ACHN (cell line): ENCODE results near the gene ABHD4.
"Not testable (repeated sequence)": the region's sequence is repeated elsewhere in the genome, so short reads cannot be mapped to it uniquely, and the experiment has no call there.

Experiments
- DNase-seq: peaks from one replicate; pipeline ENCODE4 v3.0.0-alpha.2; 2015
- in situ Hi-C: cut with HindIII; loops from 2 replicates; pipeline ENCODE4 v1.10.0; 2017; ENCODE audit warnings: low sequenced_read_pairs, low pct_ligation_motif_present, low pct_unique_long_range_greater_than_20kb

Gene ABHD4

GRCh38 chr14:22598099-22598895 lies at the start of gene ABHD4:
Gene ABHD4, plus strand, starts transcription at chr14:22598300. Its CDS starts 7 bp downstream, at chr14:22598307.
- in situ Hi-C loops, result no loop called here
- DNase-seq, result peak; percentile 63

- in situ Hi-C loops, result no loop called here
- no peak for DNase-seq
These were observed 48.7 kb upstream of the ABHD4 start for GRCh38 chr14:22549324-22549962.

GRCh38 chr14:22549981-22550673 lies 48.0 kb upstream of the ABHD4 start:
- DNase-seq, result no peak
- in situ Hi-C loops, result no loop called here

- DNase-seq, result no peak
- in situ Hi-C loops, result no loop called here
These were observed 46.5 kb upstream of the ABHD4 start for GRCh38 chr14:22551605-22551997.

- DNase-seq, result no peak
- in situ Hi-C loops, result no loop called here
These were observed 45.9 kb upstream of the ABHD4 start for GRCh38 chr14:22552001-22552826.

GRCh38 chr14:22552827-22553076 lies 45.3 kb upstream of the ABHD4 start:
- DNase-seq, result no peak
- in situ Hi-C loops, result no loop called here

GRCh38 chr14:22553445-22553844 lies 44.7 kb upstream of the ABHD4 start:
- DNase-seq, result no peak
- in situ Hi-C loops, result no loop called here

- DNase-seq, in situ Hi-C loops: not testable (repeated sequence)
These were observed 44.1 kb upstream of the ABHD4 start for GRCh38 chr14:22553861-22554497.

GRCh38 chr14:22554498-22555383 lies 43.4 kb upstream of the ABHD4 start:
- in situ Hi-C loops, result no loop called here
- DNase-seq, result no peak

- in situ Hi-C loops, result no loop called here
These were observed 42.6 kb upstream of the ABHD4 start for GRCh38 chr14:22555384-22556011.

GRCh38 chr14:22556021-22556989 lies 41.8 kb upstream of the ABHD4 start:
- peak; percentile 30 for DNase-seq
- in situ Hi-C loops, result no loop called here

More at GRCh38 chr14:22555384-22556011, 42.6 kb upstream of the ABHD4 start:
- DNase-seq, result no peak

GRCh38 chr14:22556990-22557623 lies 41.0 kb upstream of the ABHD4 start:
- in situ Hi-C loops, result no loop called here
- DNase-seq, result peak; percentile 69

- no peak for DNase-seq
- in situ Hi-C loops, result no loop called here
These were observed 40.3 kb upstream of the ABHD4 start for GRCh38 chr14:22557846-22558220.

- in situ Hi-C loops, result no loop called here
These were observed 39.7 kb upstream of the ABHD4 start for GRCh38 chr14:22558221-22558913.

GRCh38 chr14:22559041-22559440 lies 39.1 kb upstream of the ABHD4 start:
- DNase-seq, result no peak
- in situ Hi-C loops, result no loop called here

More at GRCh38 chr14:22558221-22558913, 39.7 kb upstream of the ABHD4 start:
- DNase-seq, result no peak
